B cell (primary cell): Measurements from ENCODE around the gene ATG3. TPM values are rescaled to one million over a fixed set of nuclear protein-coding genes. Genes with fewer than 3 reads are reported as not detected.

Source experiments
- ATAC-seq: fragments of 200-7000 bp; cut with Tn5 transposase; one replicate; pipeline ENCODE4 v1.10.0; 2021; ENCODE audit warnings: low read depth, mild to moderate bottlenecking, moderate number of reproducible peaks, moderate library complexity
- CTCF ChIA-PET: fragments of 350-600 bp; sonication (Branson Sonifier 250); formaldehyde crosslinking; loops from one replicate; lab custom pipeline; 2021; ENCODE audit warnings: antibody characterized with exemption, inconsistent platforms; lab: Charles Lee
- POLR2A ChIA-PET: fragments of 350-600 bp; sonication (Branson Sonifier 250); formaldehyde crosslinking; loops from one replicate; lab custom pipeline; 2021; ENCODE audit warnings: antibody characterized with exemption; lab: Charles Lee
- DNase-seq: peaks from one replicate; pipeline ENCODE4 v3.0.0; 2013
- H2AFZ ChIP-seq: 2 replicates; pipeline ENCODE4 v1.6.1; 2012; ENCODE audit warnings: mild to moderate bottlenecking, low read depth, low read length; ENCODE audit not compliant: insufficient read depth, poor library complexity, severe bottlenecking
- H3K27ac ChIP-seq, 2 donors: 1 replicate in 1 of 2; 2 replicates in 1 of 2; pipeline ENCODE4 v1.5.1; 2012 to 2013; ENCODE audit warnings: low read length in 2 of 2, mild to moderate bottlenecking in 2 of 2, moderate library complexity in 1 of 2
- H3K27me3 ChIP-seq, 4 experiments: fragments of 200-600 bp in 1 of 4; sonication (generic) in 1 of 4; replicated peaks in 1 of 4; 1 replicate in 2 of 4; 2 replicates in 2 of 4; pipeline versions ENCODE4 v1.6.1 to v1.7.0; 2013 to 2016; ENCODE audit warnings: low read length in 3 of 4, mild to moderate bottlenecking in 2 of 4, mixed read lengths in 1 of 4, moderate library complexity in 1 of 4; ENCODE audit not compliant: insufficient read depth in 4 of 4, control insufficient read depth in 3 of 4; ENCODE audit errors: control extremely low read depth in 1 of 4
- H3K36me3 ChIP-seq, 2 experiments: replicated peaks in 1 of 2; 1 replicate in 1 of 2; 2 replicates in 1 of 2; pipeline versions ENCODE4 v1.6.1 to v1.7.1; 2013; ENCODE audit warnings: low read length in 1 of 2; ENCODE audit not compliant: insufficient read depth in 2 of 2, control insufficient read depth in 1 of 2; ENCODE audit errors: control extremely low read depth in 1 of 2, extremely low read depth in 1 of 2
- H3K4me1 ChIP-seq, 2 donors: fragments of 200-600 bp in 1 of 2; sonication (generic) in 1 of 2; 1 replicate in 1 of 2; 2 replicates in 1 of 2; pipeline versions ENCODE4 v1.5.1 to v1.6.1; 2013 to 2017; ENCODE audit warnings: low read length in 2 of 2; ENCODE audit not compliant: control insufficient read depth in 2 of 2, insufficient read depth in 2 of 2
- H3K4me2 ChIP-seq: replicated peaks from 2 replicates; pipeline ENCODE3; 2012; ENCODE audit warnings: mild to moderate bottlenecking, low read depth, low read length; ENCODE audit not compliant: poor library complexity, severe bottlenecking
- H3K4me3 ChIP-seq, 5 experiments: fragments of 200-600 bp in 1 of 5; sonication (generic) in 1 of 5; 1 replicate in 3 of 5; 2 replicates in 2 of 5; pipeline versions ENCODE4 v1.5.1 to v1.7.0; 2011 to 2016; ENCODE audit warnings: low read length in 4 of 5, mild to moderate bottlenecking in 4 of 5, low read depth in 2 of 5, control low read depth in 1 of 5, moderate library complexity in 1 of 5; ENCODE audit not compliant: insufficient read depth in 1 of 5; ENCODE audit errors: control extremely low read depth in 1 of 5, extremely low read depth in 1 of 5
- H3K79me2 ChIP-seq: fragments of 200-600 bp; sonication (generic); one replicate; pipeline ENCODE4 v1.6.0; 2016; ENCODE audit warnings: low read length; ENCODE audit not compliant: control insufficient read depth, insufficient read depth
- H3K9ac ChIP-seq: fragments of 200-600 bp; sonication (generic); 2 replicates; pipeline ENCODE4 v1.6.1; 2017; ENCODE audit warnings: mild to moderate bottlenecking, low read length, moderate library complexity
- H3K9me3 ChIP-seq, 3 donors: one replicate each; pipeline versions ENCODE4 v1.6.1 to v1.7.1; 2013; ENCODE audit warnings: low read length in 2 of 3; ENCODE audit not compliant: control insufficient read depth in 2 of 3, insufficient read depth in 1 of 3; ENCODE audit errors: control extremely low read depth in 1 of 3
- H4K20me1 ChIP-seq: 2 replicates; pipeline ENCODE4 v1.6.0; 2012; ENCODE audit warnings: mild to moderate bottlenecking, low read length; ENCODE audit not compliant: insufficient read depth, control insufficient read depth, poor library complexity, severe bottlenecking
- H3K27ac Mint-ChIP-seq: one replicate; pipeline ENCODE4 v1.8.0; 2021; ENCODE audit warnings: mixed read lengths
- H3K27me3 Mint-ChIP-seq: one replicate; pipeline ENCODE4 v1.8.0; 2021; ENCODE audit warnings: mixed read lengths
- H3K4me1 Mint-ChIP-seq: one replicate; pipeline ENCODE4 v1.8.0; 2021; ENCODE audit warnings: mixed read lengths
- H3K4me3 Mint-ChIP-seq: one replicate; pipeline ENCODE4 v1.8.0; 2021; ENCODE audit warnings: mixed read lengths
- H3K9me3 Mint-ChIP-seq: one replicate; pipeline ENCODE4 v1.8.0; 2022; ENCODE audit warnings: mixed read lengths; ENCODE audit not compliant: insufficient read depth
- EZH2 ChIP-seq: IDR thresholded peaks from 2 replicates; pipeline ENCODE4 v1.6.1; 2012; ENCODE audit warnings: borderline replicate concordance, low read depth, mild to moderate bottlenecking, moderate library complexity, low read length; ENCODE audit not compliant: insufficient read depth, poor library complexity, severe bottlenecking
- WGBS: methylation state at CpG from one replicate; pipeline ENCODE4 v1.1.5; 2013; ENCODE audit warnings: missing lambda C conversion rate; ENCODE audit not compliant: insufficient coverage; 5-methylcytosine and 5-hydroxymethylcytosine counted together
- intact Hi-C: fragments of 100-400 bp; cut with micrococcal nuclease; formaldehyde crosslinking; loops from one replicate; pipeline ENCODE4 v1.10.0; 2022
- polyA plus RNA-seq: library from polyadenylated mRNA; depleted of rRNA; stranded (reverse); fragments of >200 nt; gene quantifications from 2 replicates; pipeline ENCODE4 v1.2.3, GENCODE V29; 2012
- total RNA-seq, 2 donors: library from RNA; stranded (reverse); fragments of 120-200 nt in 1 of 2; gene quantifications; 1 replicate in 1 of 2; 2 replicates in 1 of 2; pipeline versions ENCODE4 v1.2.3 to v1.2.4, GENCODE V29; 2013 to 2022
- TF ChIP-seq, protein P1 (sequence below): fragments of 200-600 bp; IDR thresholded peaks from one replicate; pipeline ENCODE4 v1.8.0; 2022; ENCODE audit warnings: antibody characterized with exemption, mild to moderate bottlenecking

Gene ATG3
- total and polyA plus RNA-seq, 2 donors (not counting 1 experiment from before 2014, with no cell fraction given), result 25.2 to 54.9 TPM

DNA sequence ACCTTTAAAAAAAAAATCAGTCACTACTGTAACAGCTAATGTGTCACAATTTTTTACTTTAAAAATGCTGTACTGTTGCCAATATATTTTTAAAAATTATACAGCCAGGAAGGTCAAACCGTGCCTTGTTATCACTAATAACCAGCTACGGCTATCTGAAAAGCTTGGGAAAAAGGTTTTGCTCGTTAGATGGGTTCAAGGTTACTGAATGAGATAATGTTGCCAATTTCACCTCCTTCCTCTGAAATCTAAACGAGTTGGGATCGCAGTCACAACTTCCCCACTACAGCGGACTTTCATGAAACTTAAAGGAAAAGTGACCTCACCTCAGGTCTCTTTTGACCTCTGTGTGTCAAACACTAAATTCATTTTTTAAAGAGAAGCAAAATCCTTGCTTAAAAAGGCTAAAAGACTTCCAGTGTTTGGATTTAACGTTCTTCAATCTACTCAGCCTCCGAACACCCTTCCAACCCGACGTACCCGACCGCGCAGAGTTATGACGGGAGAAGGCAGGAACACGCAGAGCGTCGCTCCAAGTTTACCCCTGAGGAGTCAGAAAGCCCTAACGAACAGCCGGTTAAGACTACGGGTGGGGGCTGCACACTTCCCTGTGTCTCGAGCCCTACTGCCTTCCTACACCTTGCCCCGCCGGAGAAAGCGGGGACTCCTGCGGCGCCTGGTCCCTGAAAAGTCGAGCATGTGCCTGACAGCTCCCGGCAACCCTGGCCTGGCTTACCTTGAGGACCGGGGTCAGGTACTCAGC lies 860 bp downstream of the ATG3 start:
- Histone ChIP-seq H2AFZ (peak overlapping the region; percentile 89), H3K79me2 (peaks cover 75% of the 10 kb centered on the region), H3K4me2 (peak overlapping the region; percentile 86), H3K4me1 (peaks cover 23 to 35% of the 10 kb centered on the region in 2 donors), H3K27ac (peak overlapping the region; percentile 93 to 96), H3K9ac (peak overlapping the region; percentile 91), H3K36me3 (peaks cover 8 to 12% of the 10 kb centered on the region in 2 experiments), H3K4me3 (peak overlapping the region; percentile 75 to 99 (median 94)), H3K9me3 (no peaks in the 10 kb centered on the region), H3K27me3 (no peaks in the 10 kb centered on the region), H4K20me1 (peaks cover 15% of the 10 kb centered on the region)
- intact Hi-C loops, result loop anchor here (1.0 to 10.0 kb wide), 6 partner anchors 434 to 1891 kb away; partner anchors contain the start of genes ATP6V1A, NAA50 and SIDT1
- H3K9me3 Mint-ChIP-seq, result no peaks in the 10 kb centered on the region
- under 1% methylated on average over 26 of the region's 29 CpGs for whole genome bisulfite sequencing
- no peaks in the 10 kb centered on the region for H3K27me3 Mint-ChIP-seq
- DNase-seq (no peak), ATAC-seq (peak; percentile 3)
- peak overlapping the region; percentile 99 for H3K4me3 Mint-ChIP-seq
- ChIA-PET POLR2A (interaction anchor here (0.7 to 2.0 kb wide), 5 partner anchors 18 to 1186 kb away, joined by 3 to 18 read pairs (median 4); partner anchors contain the start of genes ATP6V1A and BTLA), CTCF (interaction anchor here (0.9 to 2.4 kb wide), 7 partner anchors 18 to 449 kb away, joined by 3 to 11 read pairs (median 4); partner anchors contain the start of genes CD200R1, GTPBP8 and SLC9C1)
- peaks cover 52% of the 10 kb centered on the region for H3K4me1 Mint-ChIP-seq
- peak overlapping the region; percentile 100 for H3K27ac Mint-ChIP-seq
- TF ChIP-seq, protein P1, sequence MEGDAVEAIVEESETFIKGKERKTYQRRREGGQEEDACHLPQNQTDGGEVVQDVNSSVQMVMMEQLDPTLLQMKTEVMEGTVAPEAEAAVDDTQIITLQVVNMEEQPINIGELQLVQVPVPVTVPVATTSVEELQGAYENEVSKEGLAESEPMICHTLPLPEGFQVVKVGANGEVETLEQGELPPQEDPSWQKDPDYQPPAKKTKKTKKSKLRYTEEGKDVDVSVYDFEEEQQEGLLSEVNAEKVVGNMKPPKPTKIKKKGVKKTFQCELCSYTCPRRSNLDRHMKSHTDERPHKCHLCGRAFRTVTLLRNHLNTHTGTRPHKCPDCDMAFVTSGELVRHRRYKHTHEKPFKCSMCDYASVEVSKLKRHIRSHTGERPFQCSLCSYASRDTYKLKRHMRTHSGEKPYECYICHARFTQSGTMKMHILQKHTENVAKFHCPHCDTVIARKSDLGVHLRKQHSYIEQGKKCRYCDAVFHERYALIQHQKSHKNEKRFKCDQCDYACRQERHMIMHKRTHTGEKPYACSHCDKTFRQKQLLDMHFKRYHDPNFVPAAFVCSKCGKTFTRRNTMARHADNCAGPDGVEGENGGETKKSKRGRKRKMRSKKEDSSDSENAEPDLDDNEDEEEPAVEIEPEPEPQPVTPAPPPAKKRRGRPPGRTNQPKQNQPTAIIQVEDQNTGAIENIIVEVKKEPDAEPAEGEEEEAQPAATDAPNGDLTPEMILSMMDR, result no peak
- TF ChIP-seq EZH2, result no peak

DNA sequence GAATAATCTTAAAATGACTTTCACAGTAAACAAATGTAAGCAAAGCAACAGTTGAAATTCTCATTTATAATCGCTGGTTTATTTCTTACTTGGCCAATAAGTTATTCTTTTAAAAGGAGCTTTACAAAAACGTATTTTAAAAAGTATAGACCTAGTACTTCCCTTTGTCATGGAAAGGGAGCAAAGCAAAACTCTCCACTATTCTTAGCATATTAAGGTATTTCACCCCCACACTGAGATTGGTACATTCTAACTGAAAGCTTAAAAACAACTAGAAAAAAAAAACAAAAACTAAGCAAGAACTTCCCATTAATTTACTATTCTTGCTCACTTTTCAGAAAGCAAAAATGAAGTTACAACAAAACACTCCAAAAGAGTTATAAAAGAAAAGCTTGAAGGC lies 1.5 kb downstream of the ATG3 start:
- H3K36me3 ChIP-seq, result peaks cover 8 to 12% of the 10 kb centered on the region in 2 experiments
- peaks cover 18% of the 10 kb centered on the region for H4K20me1 ChIP-seq
- DNase-seq, result no peak
- no peaks in the 10 kb centered on the region for H3K9me3 ChIP-seq
- no peak for ATAC-seq
- H2AFZ ChIP-seq, result peak overlapping the region; percentile 89
- Mint-ChIP-seq H3K4me1 (peaks cover 58% of the 10 kb centered on the region), H3K4me3 (peak overlapping the region; percentile 99), H3K27me3 (no peaks in the 10 kb centered on the region), H3K9me3 (no peaks in the 10 kb centered on the region), H3K27ac (no peak overlapping the region)
- no peaks in the 10 kb centered on the region for H3K27me3 ChIP-seq
- intact Hi-C loops, result loop anchor here (5.0 to 10.0 kb wide), 5 partner anchors 433 to 1892 kb away; partner anchors contain the start of genes ATP6V1A, NAA50 and SIDT1
- ChIA-PET CTCF (interaction anchor here (1.8 kb wide), 1 partner anchor 27 kb away, joined by 7 read pairs; no protein-coding TSS in a partner anchor), POLR2A (interaction anchor here (2.0 kb wide), 1 partner anchor 61 kb away, joined by 18 read pairs; the partner anchor contains the start of gene BTLA)
- H3K4me2 ChIP-seq, result peak overlapping the region; percentile 86
- peak overlapping the region; percentile 91 for H3K9ac ChIP-seq
- TF ChIP-seq, protein P1, result no peak
- TF ChIP-seq EZH2, result no peak
- H3K4me1 ChIP-seq, result peaks cover 23 to 37% of the 10 kb centered on the region in 2 donors
- H3K27ac ChIP-seq, result no peak overlapping the region
- peak overlapping the region in 4 of 5 experiments; percentile 88 to 99 (median 96) for H3K4me3 ChIP-seq
- no CpG with 5 or more reads among the region's 2 CpGs for WGBS
- peaks cover 75% of the 10 kb centered on the region for H3K79me2 ChIP-seq
